Measurements from ENCODE around the gene ADGRG6.

GRCh38 chr6:142429195-142429594 lies 127.4 kb downstream of the ADGRG6 start:
- TF ChIP-seq RAD21 (IDR thresholded peaks at IDR 0.05) = no peak
- no peak for TF ChIP-seq GABPA (IDR thresholded peaks at IDR 0.05 in 1 of 2, conservative IDR thresholded peaks at IDR 0.05 in 1 of 2)
- TF ChIP-seq, protein P1, sequence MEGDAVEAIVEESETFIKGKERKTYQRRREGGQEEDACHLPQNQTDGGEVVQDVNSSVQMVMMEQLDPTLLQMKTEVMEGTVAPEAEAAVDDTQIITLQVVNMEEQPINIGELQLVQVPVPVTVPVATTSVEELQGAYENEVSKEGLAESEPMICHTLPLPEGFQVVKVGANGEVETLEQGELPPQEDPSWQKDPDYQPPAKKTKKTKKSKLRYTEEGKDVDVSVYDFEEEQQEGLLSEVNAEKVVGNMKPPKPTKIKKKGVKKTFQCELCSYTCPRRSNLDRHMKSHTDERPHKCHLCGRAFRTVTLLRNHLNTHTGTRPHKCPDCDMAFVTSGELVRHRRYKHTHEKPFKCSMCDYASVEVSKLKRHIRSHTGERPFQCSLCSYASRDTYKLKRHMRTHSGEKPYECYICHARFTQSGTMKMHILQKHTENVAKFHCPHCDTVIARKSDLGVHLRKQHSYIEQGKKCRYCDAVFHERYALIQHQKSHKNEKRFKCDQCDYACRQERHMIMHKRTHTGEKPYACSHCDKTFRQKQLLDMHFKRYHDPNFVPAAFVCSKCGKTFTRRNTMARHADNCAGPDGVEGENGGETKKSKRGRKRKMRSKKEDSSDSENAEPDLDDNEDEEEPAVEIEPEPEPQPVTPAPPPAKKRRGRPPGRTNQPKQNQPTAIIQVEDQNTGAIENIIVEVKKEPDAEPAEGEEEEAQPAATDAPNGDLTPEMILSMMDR (IDR thresholded peaks at IDR 0.05; ENCODE audit: low read depth, low read length, missing input control) = no peak
- no peak for TF ChIP-seq EGR1 (IDR thresholded peaks at IDR 0.05; ENCODE audit: low read depth in 2 of 2)
- TF ChIP-seq YY1 (IDR thresholded peaks at IDR 0.05) = no peak
- TF ChIP-seq, protein P2, sequence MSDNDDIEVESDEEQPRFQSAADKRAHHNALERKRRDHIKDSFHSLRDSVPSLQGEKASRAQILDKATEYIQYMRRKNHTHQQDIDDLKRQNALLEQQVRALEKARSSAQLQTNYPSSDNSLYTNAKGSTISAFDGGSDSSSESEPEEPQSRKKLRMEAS (IDR thresholded peaks at IDR 0.05) = no peak
- TF ChIP-seq, protein P3, sequence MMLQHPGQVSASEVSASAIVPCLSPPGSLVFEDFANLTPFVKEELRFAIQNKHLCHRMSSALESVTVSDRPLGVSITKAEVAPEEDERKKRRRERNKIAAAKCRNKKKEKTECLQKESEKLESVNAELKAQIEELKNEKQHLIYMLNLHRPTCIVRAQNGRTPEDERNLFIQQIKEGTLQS (IDR thresholded peaks at IDR 0.05) = no peak
- TF ChIP-seq SP1 (IDR thresholded peaks at IDR 0.05) = no peak
- TF ChIP-seq RXRA (IDR thresholded peaks at IDR 0.05) = no peak
- no peak for TF ChIP-seq FOXA1 (IDR thresholded peaks at IDR 0.05)
- no peak for TF ChIP-seq REST (IDR thresholded peaks at IDR 0.05)

Measured in liver (tissue), 3 donors.